Stimulated activated naive CD4-positive, alpha-beta T cell (primary cell): Measurements from ENCODE around the gene FHIT.

Experiments
- DNase-seq, 6 experiments: peaks; one replicate each; lab custom pipeline; 2025; lab: John Stamatoyannopoulos, UW

The FHIT gene

GRCh38 chr3:59997583-59997982 lies 1253.7 kb downstream of the FHIT start:
- no peak for DNase-seq

- no peak for DNase-seq
These were observed 1255.2 kb downstream of the FHIT start for GRCh38 chr3:59996056-59996455.

GRCh38 chr3:59995563-59995962 lies 1255.7 kb downstream of the FHIT start:
- DNase-seq, result peak in 1 of 6 experiments; percentile 8

DNA sequence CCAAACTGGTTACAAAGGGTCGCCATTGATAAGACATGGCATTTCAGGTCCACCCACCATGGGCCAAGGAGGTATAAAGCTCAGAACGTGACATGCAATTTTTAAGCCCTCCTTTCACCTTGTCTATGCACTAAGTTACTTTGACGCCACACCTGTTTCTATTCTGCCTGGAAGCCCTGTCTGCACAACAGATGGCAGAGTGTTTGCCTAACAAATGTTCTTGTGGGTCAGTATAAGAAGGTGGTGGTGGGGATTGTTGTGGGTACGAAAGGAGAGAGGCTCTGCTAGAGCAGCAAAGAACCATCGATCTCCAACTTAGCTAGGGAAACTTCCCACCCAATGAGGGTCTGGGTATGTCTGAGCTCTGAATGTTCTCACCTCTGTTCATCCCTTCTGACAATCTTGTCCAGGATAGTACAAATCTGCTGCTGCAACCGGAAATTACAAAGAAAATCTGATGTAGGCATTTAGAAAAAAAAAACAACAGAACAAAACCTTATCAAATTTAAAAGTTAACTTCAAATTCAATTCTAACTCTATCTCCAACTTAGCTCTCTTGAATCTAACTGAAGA lies 1256.4 kb downstream of the FHIT start:
- peak in 1 of 6 experiments; percentile 31 for DNase-seq

- peak in 1 of 6 experiments; percentile 11 for DNase-seq
These were observed 1258.7 kb downstream of the FHIT start for GRCh38 chr3:59992578-59992977.

DNA sequence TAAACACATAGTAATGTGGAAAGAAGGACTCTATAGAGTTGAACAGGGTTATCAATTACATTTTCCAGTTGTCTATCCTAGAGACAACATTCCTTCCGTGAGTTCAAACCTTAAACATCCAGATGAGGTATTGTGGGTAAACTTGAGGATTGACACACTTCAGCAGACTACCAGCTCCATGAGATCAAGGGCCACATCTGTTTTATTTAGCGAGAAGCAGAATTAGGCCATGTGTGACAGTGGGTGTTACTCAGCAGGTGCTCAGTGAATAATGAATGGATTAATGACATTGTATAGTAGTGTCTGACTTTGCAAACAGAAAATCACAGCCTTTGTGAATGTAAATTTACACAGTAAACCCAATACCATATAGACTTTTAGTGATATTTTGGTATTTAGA lies 1260.3 kb downstream of the FHIT start:
- DNase-seq, result no peak

DNA sequence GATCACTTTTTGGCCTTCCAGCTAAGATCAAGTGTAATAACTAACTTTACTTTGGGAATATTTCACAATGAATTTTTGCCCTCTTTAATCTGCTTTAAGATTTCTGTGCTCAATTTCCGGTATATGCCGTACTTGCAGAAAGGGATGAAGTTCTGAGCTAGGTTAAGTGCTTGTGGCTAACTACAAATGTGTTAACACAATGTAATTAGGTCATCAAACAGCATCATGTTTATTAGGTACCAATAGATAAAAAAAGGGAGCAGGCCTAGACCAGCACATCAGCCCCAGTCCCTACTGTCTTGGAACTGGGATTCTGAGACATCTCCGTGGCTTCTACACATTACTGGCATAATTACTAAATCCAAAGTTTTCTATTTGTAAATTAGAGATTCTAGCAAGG lies 1268.7 kb downstream of the FHIT start:
- no peak for DNase-seq

- DNase-seq, result peak in 2 of 6 experiments; percentile 5 to 19
These were observed 1269.9 kb downstream of the FHIT start for GRCh38 chr3:59981377-59981776.

DNA sequence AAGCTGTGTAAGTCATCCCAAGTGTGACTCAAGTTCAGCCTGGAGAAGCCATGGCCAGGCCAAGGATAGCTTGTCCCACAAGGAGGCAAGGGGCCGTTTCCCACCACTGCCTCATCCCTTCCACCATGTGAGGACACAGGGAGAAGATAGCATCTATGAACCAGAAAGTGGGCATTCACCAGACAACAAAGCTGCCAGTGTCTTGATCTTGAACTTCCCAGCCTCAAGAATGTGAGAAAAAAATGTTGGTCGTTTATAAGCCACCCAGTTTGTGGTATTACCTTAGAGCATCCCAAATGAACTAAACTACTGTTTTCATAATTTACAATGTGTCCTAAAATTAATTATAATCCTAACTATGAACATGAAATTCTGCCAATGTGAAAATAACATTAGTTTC lies 1270.7 kb downstream of the FHIT start:
- no peak for DNase-seq

GRCh38 chr3:59979542-59979941 lies 1271.7 kb downstream of the FHIT start:
- no peak for DNase-seq

GRCh38 chr3:59978979-59979378 lies 1272.3 kb downstream of the FHIT start:
- peak in 2 of 6 experiments; percentile 0 to 42 for DNase-seq

GRCh38 chr3:59970796-59971195 lies 1280.5 kb downstream of the FHIT start:
- no peak for DNase-seq

- no peak for DNase-seq
These were observed 1280.9 kb downstream of the FHIT start for GRCh38 chr3:59970376-59970775.

DNA sequence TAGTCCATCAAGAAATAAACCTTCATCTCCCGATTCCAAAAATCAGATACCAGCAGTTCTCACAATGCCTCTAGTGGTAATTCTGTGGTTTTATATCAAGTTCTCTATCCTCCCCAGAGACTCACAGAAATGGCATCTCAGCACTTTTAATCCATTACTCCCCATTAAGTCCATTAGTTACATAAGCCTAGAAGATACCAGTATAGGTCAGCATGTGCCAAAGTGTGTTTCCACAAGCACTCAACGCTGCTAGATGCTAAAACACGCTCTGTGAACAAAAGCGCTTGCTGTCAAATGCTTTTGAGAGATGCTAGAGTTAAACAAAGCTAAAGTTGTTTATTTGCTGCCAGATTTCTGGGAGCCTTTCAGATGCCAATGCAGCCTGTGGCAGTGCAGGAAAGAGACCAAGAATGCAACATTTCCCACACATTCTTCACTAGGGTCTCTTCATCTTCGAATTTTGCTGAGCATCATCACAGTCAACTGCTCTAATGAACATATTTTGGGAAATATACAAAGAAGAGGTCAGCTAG lies 1282.7 kb downstream of the FHIT start:
- no peak for DNase-seq

DNA sequence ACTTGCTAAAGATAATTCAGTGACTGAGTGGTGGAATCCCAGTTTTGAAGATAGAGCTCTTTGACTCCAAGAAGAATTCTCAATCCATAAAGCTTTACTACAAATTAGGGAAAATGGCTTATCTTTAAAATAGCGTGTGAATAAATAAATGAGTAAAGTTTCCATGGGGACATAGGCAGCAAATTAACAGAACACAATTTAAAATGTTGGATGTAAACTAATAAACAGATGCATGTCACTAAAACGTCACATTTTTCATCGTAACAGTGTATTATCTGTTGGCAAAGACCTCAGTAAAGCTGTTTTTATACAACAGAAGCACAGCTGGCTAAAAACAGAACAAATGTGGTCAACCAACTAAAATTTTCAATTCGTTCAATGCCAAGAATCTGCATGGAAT lies 1287.6 kb downstream of the FHIT start:
- no peak for DNase-seq

DNA sequence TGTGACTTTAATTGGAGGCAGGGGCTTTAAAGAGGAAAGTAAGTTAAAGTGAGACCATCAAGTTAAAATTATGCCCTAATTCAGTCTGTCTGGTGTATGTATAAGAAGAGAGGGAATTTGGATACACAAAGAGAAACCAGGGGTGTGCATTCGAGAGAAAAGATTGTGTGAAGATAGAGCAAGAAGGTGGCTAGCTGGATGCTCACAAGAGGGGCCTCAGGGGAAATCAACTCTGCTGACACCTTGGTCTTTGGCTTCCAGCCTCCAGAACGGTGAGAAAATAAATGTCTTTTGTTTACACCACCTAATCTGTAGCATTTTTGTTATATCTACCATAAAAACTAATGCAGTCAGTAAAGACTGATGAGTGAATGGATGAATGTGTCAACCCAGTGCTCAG lies 1294.1 kb downstream of the FHIT start:
- DNase-seq, result no peak

- no peak for DNase-seq
These were observed 1298.1 kb downstream of the FHIT start for GRCh38 chr3:59953104-59953503.

- DNase-seq, result no peak
These were observed 1301.9 kb downstream of the FHIT start for GRCh38 chr3:59949311-59949710.

DNA sequence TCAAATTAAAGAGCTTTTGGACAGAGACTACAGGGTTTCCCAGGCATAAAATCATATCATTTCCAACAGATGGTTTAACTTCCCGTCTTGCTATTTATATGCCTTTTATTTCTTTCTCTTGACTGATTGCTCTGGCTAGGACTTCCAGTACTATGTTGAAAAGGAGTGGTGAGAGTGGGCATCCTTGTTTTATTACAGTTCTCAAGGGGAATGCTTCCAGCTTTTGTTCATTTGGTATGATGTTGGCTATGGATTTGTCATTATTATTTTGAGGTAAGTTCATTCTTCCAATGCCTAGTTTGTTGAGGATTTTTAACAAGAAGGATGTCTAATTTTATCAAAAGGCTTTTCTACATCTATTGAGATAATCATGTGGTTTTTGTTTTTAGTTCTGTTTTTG lies 1304.9 kb downstream of the FHIT start:
- no peak for DNase-seq

DNA sequence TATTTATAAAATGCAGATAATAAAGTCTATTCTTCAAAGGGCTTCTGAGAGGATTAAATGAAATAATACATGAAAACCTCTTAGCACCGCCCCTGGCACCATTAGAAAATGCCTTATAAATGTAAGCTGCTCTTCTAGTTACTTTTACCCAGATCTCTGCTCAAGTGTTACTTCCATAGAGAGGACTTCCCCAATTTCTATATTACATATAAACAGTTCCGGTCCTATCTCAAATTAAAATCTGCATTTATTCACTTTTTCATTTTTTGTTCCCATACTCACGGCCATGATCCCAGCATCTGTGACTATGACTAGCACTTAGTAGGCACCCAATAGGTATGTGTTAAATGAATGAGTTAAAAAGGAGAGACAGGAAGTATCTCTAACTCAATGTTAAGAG lies 1310.5 kb downstream of the FHIT start:
- DNase-seq, result no peak

DNA sequence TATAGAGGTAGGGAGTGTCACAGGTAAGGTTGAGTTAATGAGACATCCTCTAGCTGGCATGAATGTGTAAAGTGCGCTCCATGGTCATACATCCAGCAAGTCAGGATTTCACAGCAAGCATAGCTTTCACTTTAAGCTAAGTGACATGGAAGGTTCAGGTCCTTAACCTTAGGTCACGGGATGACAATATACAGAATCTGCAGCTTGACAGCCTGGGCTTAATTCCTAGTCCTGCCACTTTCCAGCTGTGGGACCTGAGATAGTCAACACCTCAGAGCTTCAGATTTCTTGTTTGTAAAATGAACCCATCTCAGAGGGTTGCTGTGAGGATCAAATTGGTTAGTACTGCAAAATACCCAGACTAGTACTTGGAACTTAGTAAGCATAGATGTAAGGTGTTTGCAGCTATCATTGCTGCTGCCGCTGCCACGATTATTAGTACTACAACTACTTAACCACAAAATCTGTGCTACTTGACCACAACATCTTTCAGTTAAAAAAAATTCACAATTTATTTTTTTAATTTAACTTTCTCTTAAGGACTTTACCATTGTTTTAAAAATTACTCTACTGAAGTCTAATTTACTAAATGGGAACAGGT lies 1311.3 kb downstream of the FHIT start:
- DNase-seq, result no peak

DNA sequence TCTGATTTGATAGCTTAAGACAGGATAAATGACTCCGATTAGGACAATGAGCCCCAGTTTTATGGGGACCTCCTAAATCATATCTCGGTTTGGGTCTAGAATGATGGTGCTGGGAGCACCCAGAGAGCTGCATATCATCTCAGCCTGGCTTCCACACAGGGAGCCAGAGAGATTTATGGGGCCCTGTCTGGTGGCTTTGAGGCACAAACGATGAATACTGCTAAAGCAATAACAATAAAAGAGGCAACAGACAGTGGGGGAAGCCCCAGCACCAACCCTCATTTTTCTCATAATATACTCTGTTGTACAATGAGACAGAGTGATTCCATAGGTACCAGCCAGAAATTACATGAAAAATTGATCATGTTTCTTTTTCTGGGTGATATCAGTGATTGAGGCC lies 1312.4 kb downstream of the FHIT start:
- DNase-seq, result peak in 2 of 6 experiments; percentile 10 to 34

GRCh38 chr3:59937201-59937600 lies 1314.1 kb downstream of the FHIT start:
- DNase-seq, result no peak

GRCh38 chr3:59936472-59936871 lies 1314.8 kb downstream of the FHIT start:
- no peak for DNase-seq
